ENCODE measurements around the gene TET3.

GRCh38 chr2:73998933-73999332 lies 14.2 kb downstream of the TET3 start:
- TF ChIP-seq POLR2A (IDR thresholded peaks at IDR 0.05) (no peak), CTCF (IDR thresholded peaks at IDR 0.05) (no peak)

All from vagina (tissue), 2 donors.